SU-DHL-6 (cell line): ENCODE measurements around the gene APLN.

Experiments
- H2AFZ ChIP-seq: fragments of 200-600 bp; sonication (generic); 2 replicates; pipeline ENCODE4 v1.6.1; 2014; ENCODE audit warnings: low read depth, mild to moderate bottlenecking, moderate library complexity, mixed read lengths, antibody characterized with exemption, low read length; ENCODE audit not compliant: severe bottlenecking
- H3F3A ChIP-seq: fragments of 200-600 bp; shearing (Covaris generic); 2 replicates; pipeline ENCODE4 v1.6.0; 2016; ENCODE audit warnings: antibody characterized with exemption, mild to moderate bottlenecking; ENCODE audit not compliant: insufficient read depth
- H3K27ac ChIP-seq: fragments of 200-600 bp; sonication (generic); 2 replicates; pipeline ENCODE4 v1.5.1; 2016; ENCODE audit warnings: low read depth, mild to moderate bottlenecking, low read length, moderate library complexity, mixed read lengths
- H3K27me3 ChIP-seq: fragments of 200-600 bp; sonication (generic), shearing (Covaris generic); 2 replicates; pipeline ENCODE4 v1.6.0; 2014; ENCODE audit warnings: mild to moderate bottlenecking, low read length
- H3K36me3 ChIP-seq: fragments of 200-600 bp; sonication (generic); 2 replicates; pipeline ENCODE4 v1.6.1; 2014; ENCODE audit warnings: mild to moderate bottlenecking, low read length, mixed read lengths
- H3K4me2 ChIP-seq: fragments of 300-600, 200-600 bp; shearing (Covaris generic), sonication (generic); 2 replicates; pipeline ENCODE4 v1.6.0; 2014; ENCODE audit warnings: low read length, low read depth, mild to moderate bottlenecking; ENCODE audit not compliant: poor library complexity, severe bottlenecking
- H3K4me3 ChIP-seq: fragments of 200-600 bp; sonication (generic); 2 replicates; pipeline ENCODE4 v1.5.1; 2014; ENCODE audit warnings: antibody characterized with exemption, low read length, mild to moderate bottlenecking, mixed read lengths; ENCODE audit not compliant: insufficient read depth, poor library complexity, severe bottlenecking
- H3K79me2 ChIP-seq: fragments of 200-600 bp; sonication (generic); 2 replicates; pipeline ENCODE4 v1.6.1; 2014; ENCODE audit warnings: mild to moderate bottlenecking, low read length, moderate library complexity; ENCODE audit not compliant: insufficient read depth
- H3K9ac ChIP-seq: fragments of 200-600 bp; sonication (generic); 2 replicates; pipeline ENCODE4 v1.7.0; 2014; ENCODE audit warnings: mild to moderate bottlenecking, low read length
- H3K9me2 ChIP-seq: fragments of 200-600 bp; sonication (generic); replicated peaks from 2 replicates; pipeline ENCODE4 v1.6.1; 2014; ENCODE audit warnings: low read length; ENCODE audit not compliant: insufficient read depth
- H3K9me3 ChIP-seq: fragments of 200-600 bp; sonication (generic); 2 replicates; pipeline ENCODE4 v1.6.1; 2014; ENCODE audit warnings: low read length, mixed read lengths; ENCODE audit not compliant: insufficient read depth
- H4K20me1 ChIP-seq: fragments of 200-600 bp; sonication (generic); 2 replicates; pipeline ENCODE4 v1.6.1; 2014; ENCODE audit warnings: low read depth, mild to moderate bottlenecking, antibody characterized with exemption, low read length, moderate library complexity, mixed read lengths
- CTCF ChIP-seq: fragments of 200-600 bp; sonication (generic); IDR thresholded peaks from one replicate; pipeline ENCODE4 v1.5.1; 2017; ENCODE audit warnings: antibody characterized with exemption, mild to moderate bottlenecking, low read length, moderate library complexity; ENCODE audit not compliant: insufficient read depth, poor library complexity, severe bottlenecking
- EZH2phosphoT487 ChIP-seq: fragments of 200-600 bp; sonication (generic), shearing (Covaris generic); conservative IDR thresholded peaks from 2 replicates; pipeline ENCODE4 v1.6.1; 2018; ENCODE audit warnings: mild to moderate bottlenecking, antibody characterized with exemption, low read length, moderate library complexity, mixed read lengths

APLN gene

GRCh38 chrX:129626026-129626425, 28.7 kb downstream of the APLN start:
- no peaks in the 10 kb centered on the region for H3K36me3 ChIP-seq
- H3K9me3 ChIP-seq = no peaks in the 10 kb centered on the region
- H3K9me2 ChIP-seq = no peaks in the 10 kb centered on the region
- H3K27me3 ChIP-seq = no peaks in the 10 kb centered on the region
- H2AFZ ChIP-seq = no peak overlapping the region
- no peaks in the 10 kb centered on the region for H4K20me1 ChIP-seq
- TF ChIP-seq CTCF (no peak), EZH2phosphoT487 (no peak)
- no peak overlapping the region for H3K9ac ChIP-seq
- no peaks in the 10 kb centered on the region for H3F3A ChIP-seq
- H3K27ac ChIP-seq = no peak overlapping the region
- no peak overlapping the region for H3K4me2 ChIP-seq
- H3K79me2 ChIP-seq = no peaks in the 10 kb centered on the region
- H3K4me3 ChIP-seq = no peak overlapping the region

- H3K4me2 ChIP-seq = no peak overlapping the region
- no peaks in the 10 kb centered on the region for H3K9me3 ChIP-seq
- no peaks in the 10 kb centered on the region for H3F3A ChIP-seq
- TF ChIP-seq EZH2phosphoT487 (no peak), CTCF (no peak)
- no peaks in the 10 kb centered on the region for H3K9me2 ChIP-seq
- H3K4me3 ChIP-seq = no peak overlapping the region
- H3K27me3 ChIP-seq = no peaks in the 10 kb centered on the region
- H3K36me3 ChIP-seq = no peaks in the 10 kb centered on the region
- no peaks in the 10 kb centered on the region for H3K79me2 ChIP-seq
- no peaks in the 10 kb centered on the region for H4K20me1 ChIP-seq
- H3K9ac ChIP-seq = no peak overlapping the region
- no peak overlapping the region for H3K27ac ChIP-seq
- no peak overlapping the region for H2AFZ ChIP-seq
Measured at GRCh38 chrX:129622757-129623301, 31.9 kb downstream of the APLN start.

- H3K9me3 ChIP-seq = no peaks in the 10 kb centered on the region
- H3K79me2 ChIP-seq = no peaks in the 10 kb centered on the region
- H3K27ac ChIP-seq = no peak overlapping the region
- H3F3A ChIP-seq = no peaks in the 10 kb centered on the region
- no peaks in the 10 kb centered on the region for H4K20me1 ChIP-seq
- no peaks in the 10 kb centered on the region for H3K36me3 ChIP-seq
- no peak overlapping the region for H3K4me2 ChIP-seq
- no peaks in the 10 kb centered on the region for H3K9me2 ChIP-seq
- H3K27me3 ChIP-seq = no peaks in the 10 kb centered on the region
- H3K9ac ChIP-seq = no peak overlapping the region
- H2AFZ ChIP-seq = no peak overlapping the region
- TF ChIP-seq EZH2phosphoT487 = no peak
- no peak for TF ChIP-seq CTCF
- H3K4me3 ChIP-seq = no peak overlapping the region
Measured at GRCh38 chrX:129618997-129619396, 35.8 kb downstream of the APLN start.
